Fibroblast of pulmonary artery (primary cell): ENCODE results near the gene KAT2B.

Experiments
- DNase-seq: peaks from one replicate; pipeline ENCODE4 v3.0.0-alpha.2; 2010; ENCODE audit warnings: low read depth
- H3K4me3 ChIP-seq: replicated peaks from 2 replicates; pipeline ENCODE4 v1.5.1; 2011; ENCODE audit warnings: low read depth, mild to moderate bottlenecking, control low read depth, low read length, moderate library complexity
- TF ChIP-seq, protein P1 (sequence below): IDR thresholded peaks from 2 replicates; pipeline ENCODE4 v1.5.1; 2011; ENCODE audit warnings: mild to moderate bottlenecking, control low read depth, low read length, inconsistent platforms; ENCODE audit errors: missing control alignments

KAT2B gene

DNA sequence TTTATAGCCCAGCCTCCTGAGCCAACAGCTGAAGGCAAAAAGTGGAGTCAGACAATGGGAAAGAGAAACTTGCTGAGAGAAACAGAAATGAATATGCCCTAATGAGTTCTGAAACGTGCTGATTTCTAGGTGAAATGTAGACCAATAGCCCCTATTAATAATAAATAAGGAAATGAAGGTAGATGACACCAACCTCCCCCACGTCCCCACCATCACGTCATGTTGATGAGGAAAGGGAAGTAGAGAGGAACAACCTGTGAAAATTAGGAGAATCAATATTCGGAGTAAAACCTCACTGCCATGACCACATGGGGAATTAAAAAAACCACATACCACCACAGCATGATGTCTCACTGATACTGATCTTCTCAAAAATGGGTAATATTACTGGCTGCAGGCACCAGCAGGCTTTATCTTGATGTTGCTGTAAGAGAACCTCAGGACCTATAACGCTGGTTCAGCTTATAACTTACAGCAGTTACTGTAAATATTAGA lies 64.0 kb downstream of the KAT2B start:
- TF ChIP-seq, protein P1, sequence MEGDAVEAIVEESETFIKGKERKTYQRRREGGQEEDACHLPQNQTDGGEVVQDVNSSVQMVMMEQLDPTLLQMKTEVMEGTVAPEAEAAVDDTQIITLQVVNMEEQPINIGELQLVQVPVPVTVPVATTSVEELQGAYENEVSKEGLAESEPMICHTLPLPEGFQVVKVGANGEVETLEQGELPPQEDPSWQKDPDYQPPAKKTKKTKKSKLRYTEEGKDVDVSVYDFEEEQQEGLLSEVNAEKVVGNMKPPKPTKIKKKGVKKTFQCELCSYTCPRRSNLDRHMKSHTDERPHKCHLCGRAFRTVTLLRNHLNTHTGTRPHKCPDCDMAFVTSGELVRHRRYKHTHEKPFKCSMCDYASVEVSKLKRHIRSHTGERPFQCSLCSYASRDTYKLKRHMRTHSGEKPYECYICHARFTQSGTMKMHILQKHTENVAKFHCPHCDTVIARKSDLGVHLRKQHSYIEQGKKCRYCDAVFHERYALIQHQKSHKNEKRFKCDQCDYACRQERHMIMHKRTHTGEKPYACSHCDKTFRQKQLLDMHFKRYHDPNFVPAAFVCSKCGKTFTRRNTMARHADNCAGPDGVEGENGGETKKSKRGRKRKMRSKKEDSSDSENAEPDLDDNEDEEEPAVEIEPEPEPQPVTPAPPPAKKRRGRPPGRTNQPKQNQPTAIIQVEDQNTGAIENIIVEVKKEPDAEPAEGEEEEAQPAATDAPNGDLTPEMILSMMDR: no peak
- no peak for DNase-seq
- H3K4me3 ChIP-seq: no peak overlapping the region

DNA sequence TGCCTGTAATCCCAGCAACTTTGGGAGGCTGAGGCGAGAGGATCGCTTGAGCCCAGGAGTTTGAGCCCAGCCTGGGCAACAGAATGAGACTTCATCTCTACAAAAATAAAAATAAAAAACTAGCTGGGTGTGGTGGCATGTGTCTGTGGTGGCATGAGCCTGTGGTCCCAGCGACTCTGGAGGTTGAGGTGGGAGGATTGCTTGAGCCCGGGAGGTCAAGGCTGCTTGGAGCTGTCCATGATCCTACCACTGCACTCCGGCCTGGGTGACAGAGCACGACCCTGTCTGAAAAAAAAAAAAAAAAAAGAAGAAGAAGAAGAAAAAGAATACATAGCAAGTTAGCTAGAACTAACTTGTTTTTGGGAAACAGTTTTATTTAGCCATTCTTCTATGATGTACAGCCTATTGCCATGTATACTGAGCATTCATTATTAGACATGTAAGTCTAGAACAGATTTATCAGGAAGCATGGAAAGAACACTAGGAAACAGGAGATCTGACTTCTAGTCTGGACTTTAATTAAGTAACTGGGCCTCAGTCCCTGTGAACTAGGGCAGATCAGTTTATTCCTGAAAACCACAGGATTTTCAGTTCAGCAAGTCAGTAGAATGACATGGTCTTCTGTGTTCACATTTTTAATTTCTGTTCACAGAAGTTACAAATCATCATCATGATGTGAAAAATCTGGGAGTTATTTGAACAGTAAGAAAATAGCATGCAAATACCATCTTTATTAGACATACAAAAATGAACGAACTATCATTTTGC lies 65.5 kb downstream of the KAT2B start:
- TF ChIP-seq, protein P1: no peak
- H3K4me3 ChIP-seq: no peak overlapping the region
- DNase-seq: no peak

DNA sequence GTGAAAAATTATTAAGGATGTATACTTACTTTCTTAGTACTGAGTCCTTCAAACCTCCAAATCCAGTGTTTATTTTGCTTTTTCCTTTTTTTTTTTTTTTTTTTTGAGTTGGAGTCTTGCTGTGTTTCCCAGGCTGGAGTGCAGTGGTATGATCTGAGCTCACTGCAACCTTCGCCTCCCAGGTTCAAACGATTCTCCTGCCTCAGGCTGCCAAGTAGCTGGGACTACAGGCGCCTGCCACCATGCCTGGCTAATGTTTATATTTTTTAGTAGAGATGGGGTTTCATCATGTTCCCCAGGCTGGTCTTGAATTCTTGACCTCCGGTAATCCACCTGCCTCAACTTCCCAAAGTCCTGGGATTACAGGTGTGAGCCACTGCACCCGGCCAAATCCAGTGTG lies 67.5 kb downstream of the KAT2B start:
- DNase-seq: no peak
- TF ChIP-seq, protein P1: no peak
- H3K4me3 ChIP-seq: no peak overlapping the region

DNA sequence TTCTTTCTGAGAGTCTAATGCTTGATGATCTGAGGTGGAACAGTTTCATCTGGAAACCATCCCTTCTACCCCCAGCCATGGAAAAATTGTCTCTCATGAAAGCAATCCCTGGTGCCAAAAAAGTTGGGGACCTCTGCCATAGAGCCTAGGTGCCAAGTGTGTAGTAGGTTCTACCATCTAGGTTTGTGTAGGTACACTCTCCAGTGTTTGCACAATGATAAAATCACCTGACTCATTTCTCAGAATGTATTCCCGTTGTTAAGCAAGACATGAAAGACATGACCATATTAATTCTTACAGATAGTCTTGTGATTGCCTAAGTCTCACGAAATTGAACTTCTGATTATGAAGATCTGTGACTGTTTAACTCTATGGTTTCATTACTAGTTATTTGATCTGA lies 68.6 kb downstream of the KAT2B start:
- no peak for DNase-seq
- H3K4me3 ChIP-seq: no peak overlapping the region
- TF ChIP-seq, protein P1: no peak

DNA sequence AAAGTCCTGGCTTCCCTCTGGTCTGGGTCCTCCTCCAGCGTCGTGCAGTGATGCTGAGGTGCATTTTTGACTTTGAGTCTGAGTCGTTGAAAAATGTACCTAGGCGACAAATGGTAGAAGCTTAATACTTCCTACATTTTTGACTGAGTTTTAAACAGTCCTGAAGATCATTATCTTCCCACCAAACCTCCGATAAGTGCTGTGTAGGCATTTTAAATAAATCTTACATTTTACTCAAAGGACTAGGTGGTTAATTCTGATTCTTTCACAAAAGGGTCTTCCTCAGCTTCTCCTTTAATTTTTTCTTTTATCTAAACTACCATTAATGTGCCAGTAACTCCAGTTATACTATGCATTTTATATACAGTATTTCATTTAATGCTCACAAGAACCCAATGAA lies 70.6 kb downstream of the KAT2B start:
- no peak overlapping the region for H3K4me3 ChIP-seq
- DNase-seq: no peak
- TF ChIP-seq, protein P1: no peak

DNA sequence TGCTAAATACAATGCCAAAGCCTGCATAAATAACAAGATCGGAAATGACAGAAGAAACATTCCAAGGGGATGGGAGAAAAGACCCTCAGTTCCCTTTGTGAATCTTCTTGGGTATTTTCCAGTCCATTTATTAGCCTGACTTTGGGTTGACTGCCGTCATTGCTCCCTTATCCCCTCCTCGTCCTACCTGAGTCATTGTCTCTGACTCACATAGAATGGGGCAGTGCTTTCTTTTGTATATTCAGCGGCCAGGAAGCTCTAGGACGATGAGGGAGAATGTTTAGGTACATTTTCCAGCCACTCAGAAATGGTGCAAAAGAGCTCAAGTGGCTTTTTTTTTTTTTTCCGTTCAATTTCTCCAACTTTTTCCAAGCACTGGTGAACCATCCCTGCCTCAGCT lies 71.6 kb downstream of the KAT2B start:
- H3K4me3 ChIP-seq: no peak overlapping the region
- TF ChIP-seq, protein P1: no peak
- no peak for DNase-seq

DNA sequence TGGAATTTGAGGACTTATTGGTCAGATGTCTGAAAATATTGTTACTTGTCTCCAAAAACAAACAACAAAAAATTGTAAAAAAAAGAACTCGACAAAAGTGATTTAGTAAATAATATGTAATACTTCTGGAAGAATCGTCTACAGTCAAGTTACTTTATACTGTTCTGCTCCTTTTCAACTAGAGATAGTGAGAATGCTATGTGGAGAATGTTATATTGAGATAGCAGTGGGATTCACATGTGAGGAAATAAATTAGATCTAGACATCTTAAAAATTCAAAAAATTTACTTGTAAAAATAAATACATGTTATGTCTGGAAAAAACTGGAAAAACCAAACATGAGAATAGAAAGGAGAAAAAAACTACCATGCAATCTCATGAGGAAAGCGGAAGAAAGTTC lies 80.8 kb downstream of the KAT2B start:
- TF ChIP-seq, protein P1: no peak
- no peak for DNase-seq
- H3K4me3 ChIP-seq: no peak overlapping the region
